Measurements from ENCODE around the gene PFKFB2.
A peak's percentile ranks its signal among the peaks of the same experiment; 100 is the strongest.

PFKFB2 gene

DNA sequence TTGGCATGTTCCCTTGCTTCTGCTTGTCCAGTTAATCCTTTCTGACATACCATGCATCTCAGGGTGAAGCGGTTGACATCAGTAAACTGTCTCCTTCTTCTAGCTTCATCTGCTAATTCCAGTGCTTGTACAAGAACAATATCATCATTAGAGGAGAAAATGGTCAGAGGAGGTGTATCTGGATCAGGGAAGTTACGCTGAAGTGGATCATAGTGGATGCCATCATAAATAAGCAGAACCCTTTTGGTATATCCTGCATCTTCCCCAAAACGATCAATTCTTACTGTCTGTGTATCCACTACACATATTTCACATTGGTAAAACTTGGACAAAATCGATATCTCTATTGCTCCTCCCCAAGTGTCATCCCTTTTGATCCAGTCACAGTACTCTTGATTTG lies 4.0 kb upstream of the PFKFB2 start:
- Histone ChIP-seq H2AK5ac (ENCODE audit: low read depth, low read length) (no peak overlapping the region), H3K27me3 (ENCODE audit: control insufficient read depth in 3 of 3, insufficient read depth in 3 of 3, low read depth in 1 of 3, low read length in 3 of 3) (peaks cover 0 to 3% (median 0%) of the 10 kb centered on the region in 3 experiments), H3K18ac (ENCODE audit: low read length) (no peak overlapping the region), H3K23ac (ENCODE audit: low read depth, low read length, poor library complexity) (no peak overlapping the region), H4K91ac (ENCODE audit: low read depth, low read length, poor library complexity) (no peak overlapping the region), H2BK15ac (ENCODE audit: low read length) (no peak overlapping the region), H3K36me3 (replicated peaks in 1 of 2; ENCODE audit: control insufficient read depth in 2 of 2, insufficient read depth in 2 of 2, low read length in 2 of 2) (peaks cover 11 to 46% of the 10 kb centered on the region in 2 donors), H3K4ac (ENCODE audit: low read length) (no peak overlapping the region), H3K4me2 (ENCODE audit: insufficient read depth, low read length, poor library complexity, severe bottlenecking) (no peak overlapping the region), H3K4me1 (ENCODE audit: control insufficient read depth in 2 of 2, insufficient read depth in 1 of 2, low read depth in 1 of 2, low read length in 2 of 2) (peaks cover 3 to 6% of the 10 kb centered on the region in 2 donors), H3K14ac (ENCODE audit: low read length) (no peak overlapping the region), H3K79me1 (ENCODE audit: low read depth, low read length) (peaks cover 2% of the 10 kb centered on the region), H2BK5ac (ENCODE audit: low read length) (no peak overlapping the region), H4K8ac (ENCODE audit: low read depth, low read length) (no peak overlapping the region), H3K9ac (ENCODE audit: low read depth, low read length, poor library complexity) (no peak overlapping the region), H3K4me3 (ENCODE audit: low read length in 2 of 2) (no peak overlapping the region), H2BK12ac (ENCODE audit: low read length) (no peak overlapping the region), H2BK120ac (ENCODE audit: low read depth, low read length) (no peak overlapping the region), H3K27ac (replicated peaks; ENCODE audit: low read length) (no peak overlapping the region), H3K9me3 (replicated peaks in 1 of 2; ENCODE audit: control insufficient read depth in 2 of 2, insufficient read depth in 1 of 2, low read depth in 1 of 2, low read length in 2 of 2) (no peaks in the 10 kb centered on the region), H2AFZ (ENCODE audit: low read length) (no peak overlapping the region)
- no peak for DNase-seq (ENCODE audit: low spot score)
- no CpG with 5 or more reads among the region's 4 CpGs for WGBS, 2 donors (ENCODE audit: extremely low coverage in 2 of 2, insufficient read length in 2 of 2, insufficient replicate concordance in 1 of 2)

GRCh38 chr1:207049514-207049913 lies 3.6 kb upstream of the PFKFB2 start:
- no peak overlapping the region for H3K4ac ChIP-seq (ENCODE audit: low read length)
- no peak overlapping the region for H3K18ac ChIP-seq (ENCODE audit: low read length)
- no peak overlapping the region for H2BK12ac ChIP-seq (ENCODE audit: low read length)
- no peak overlapping the region for H2AK5ac ChIP-seq (ENCODE audit: low read depth, low read length)
- H3K27ac ChIP-seq (replicated peaks; ENCODE audit: low read length): no peak overlapping the region
- no CpG with 5 or more reads among the region's 8 CpGs for WGBS, 2 donors (ENCODE audit: extremely low coverage in 2 of 2, insufficient read length in 2 of 2, insufficient replicate concordance in 1 of 2)
- H2BK120ac ChIP-seq (ENCODE audit: low read depth, low read length): no peak overlapping the region
- H4K91ac ChIP-seq (ENCODE audit: low read depth, low read length, poor library complexity): no peak overlapping the region
- no peak overlapping the region for H3K14ac ChIP-seq (ENCODE audit: low read length)
- H3K79me1 ChIP-seq (ENCODE audit: low read depth, low read length): peaks cover 2% of the 10 kb centered on the region
- no peak overlapping the region for H2AFZ ChIP-seq (ENCODE audit: low read length)
- H2BK5ac ChIP-seq (ENCODE audit: low read length): no peak overlapping the region
- no peaks in the 10 kb centered on the region for H3K9me3 ChIP-seq (replicated peaks in 1 of 2; ENCODE audit: control insufficient read depth in 2 of 2, insufficient read depth in 1 of 2, low read depth in 1 of 2, low read length in 2 of 2)
- no peak overlapping the region for H3K4me2 ChIP-seq (ENCODE audit: insufficient read depth, low read length, poor library complexity, severe bottlenecking)
- H3K36me3 ChIP-seq (replicated peaks in 1 of 2; ENCODE audit: control insufficient read depth in 2 of 2, insufficient read depth in 2 of 2, low read length in 2 of 2): peaks cover 11 to 46% of the 10 kb centered on the region in 2 donors
- peaks cover 3 to 6% of the 10 kb centered on the region in 2 donors for H3K4me1 ChIP-seq (ENCODE audit: control insufficient read depth in 2 of 2, insufficient read depth in 1 of 2, low read depth in 1 of 2, low read length in 2 of 2)
- H3K23ac ChIP-seq (ENCODE audit: low read depth, low read length, poor library complexity): no peak overlapping the region
- H3K4me3 ChIP-seq (ENCODE audit: low read length in 2 of 2): peak overlapping the region in 1 of 2 donors; percentile 92
- H4K8ac ChIP-seq (ENCODE audit: low read depth, low read length): no peak overlapping the region
- peaks cover 0 to 3% (median 0%) of the 10 kb centered on the region in 3 experiments for H3K27me3 ChIP-seq (ENCODE audit: control insufficient read depth in 3 of 3, insufficient read depth in 3 of 3, low read depth in 1 of 3, low read length in 3 of 3)
- H3K9ac ChIP-seq (ENCODE audit: low read depth, low read length, poor library complexity): no peak overlapping the region
- H2BK15ac ChIP-seq (ENCODE audit: low read length): no peak overlapping the region
- no peak for DNase-seq (ENCODE audit: low spot score)

GRCh38 chr1:207049974-207050391 lies 3.1 kb upstream of the PFKFB2 start:
- Histone ChIP-seq H2BK15ac (ENCODE audit: low read length) (no peak overlapping the region), H3K18ac (ENCODE audit: low read length) (no peak overlapping the region), H2BK5ac (ENCODE audit: low read length) (no peak overlapping the region), H4K8ac (ENCODE audit: low read depth, low read length) (no peak overlapping the region), H3K27ac (replicated peaks; ENCODE audit: low read length) (peak overlapping the region; percentile 92), H3K4me1 (ENCODE audit: control insufficient read depth in 2 of 2, insufficient read depth in 1 of 2, low read depth in 1 of 2, low read length in 2 of 2) (peaks cover 3 to 6% of the 10 kb centered on the region in 2 donors), H3K4ac (ENCODE audit: low read length) (no peak overlapping the region), H2BK120ac (ENCODE audit: low read depth, low read length) (no peak overlapping the region), H2AK5ac (ENCODE audit: low read depth, low read length) (no peak overlapping the region), H2AFZ (ENCODE audit: low read length) (peak overlapping the region; percentile 99), H3K36me3 (replicated peaks in 1 of 2; ENCODE audit: control insufficient read depth in 2 of 2, insufficient read depth in 2 of 2, low read length in 2 of 2) (peaks cover 11 to 45% of the 10 kb centered on the region in 2 donors), H3K79me1 (ENCODE audit: low read depth, low read length) (peaks cover 2% of the 10 kb centered on the region), H3K4me3 (ENCODE audit: low read length in 2 of 2) (peak overlapping the region; percentile 92 to 98), H3K9me3 (replicated peaks in 1 of 2; ENCODE audit: control insufficient read depth in 2 of 2, insufficient read depth in 1 of 2, low read depth in 1 of 2, low read length in 2 of 2) (no peaks in the 10 kb centered on the region), H3K14ac (ENCODE audit: low read length) (no peak overlapping the region), H3K4me2 (ENCODE audit: insufficient read depth, low read length, poor library complexity, severe bottlenecking) (peak overlapping the region; percentile 79), H3K27me3 (ENCODE audit: control insufficient read depth in 3 of 3, insufficient read depth in 3 of 3, low read depth in 1 of 3, low read length in 3 of 3) (peaks cover 0 to 3% (median 0%) of the 10 kb centered on the region in 3 experiments), H4K91ac (ENCODE audit: low read depth, low read length, poor library complexity) (no peak overlapping the region), H3K23ac (ENCODE audit: low read depth, low read length, poor library complexity) (no peak overlapping the region), H3K9ac (ENCODE audit: low read depth, low read length, poor library complexity) (no peak overlapping the region), H2BK12ac (ENCODE audit: low read length) (no peak overlapping the region)
- no CpG with 5 or more reads among the region's 6 CpGs for WGBS, 2 donors (ENCODE audit: extremely low coverage in 2 of 2, insufficient read length in 2 of 2, insufficient replicate concordance in 1 of 2)
- peak; percentile 24 for DNase-seq (ENCODE audit: low spot score)

DNA sequence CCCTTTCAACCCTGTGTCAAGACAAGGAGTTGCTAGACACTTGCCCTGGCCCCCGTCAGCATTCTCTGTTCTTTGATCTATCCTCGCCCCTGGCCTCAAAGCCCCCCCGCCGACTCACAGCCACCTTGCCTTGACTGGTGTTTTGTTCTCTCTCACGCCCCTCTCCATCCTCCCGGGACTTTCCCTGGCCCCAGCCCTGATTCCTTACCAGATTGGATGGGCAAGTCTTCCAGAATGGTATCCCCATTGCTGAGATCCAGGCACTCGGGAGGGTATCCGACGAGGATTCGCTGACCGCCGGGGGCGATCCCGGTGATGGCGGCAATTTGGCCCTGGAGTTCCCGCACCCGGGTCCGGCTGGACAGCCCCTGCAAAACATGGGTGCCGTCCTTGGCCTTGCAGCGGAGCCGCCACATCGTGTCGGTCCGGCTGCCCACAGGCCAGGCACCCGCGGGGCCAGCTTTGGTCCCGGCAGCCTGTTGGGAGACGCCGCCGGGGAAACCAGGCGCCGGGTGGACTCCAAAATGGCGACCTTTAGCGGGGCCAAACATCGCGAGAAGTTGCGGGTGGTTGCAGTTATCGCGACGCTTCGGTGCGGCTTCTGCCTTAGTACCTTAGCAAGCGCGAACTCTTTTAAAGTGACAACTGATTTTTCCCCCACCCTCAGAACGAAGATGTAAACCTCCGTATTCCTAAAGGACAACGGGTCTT lies 2.4 kb upstream of the PFKFB2 start:
- Histone ChIP-seq H4K8ac (ENCODE audit: low read depth, low read length) (no peak overlapping the region), H3K4ac (ENCODE audit: low read length) (no peak overlapping the region), H3K14ac (ENCODE audit: low read length) (peak overlapping the region; percentile 77), H3K4me2 (ENCODE audit: insufficient read depth, low read length, poor library complexity, severe bottlenecking) (peak overlapping the region; percentile 79), H2AFZ (ENCODE audit: low read length) (peak overlapping the region; percentile 99), H4K91ac (ENCODE audit: low read depth, low read length, poor library complexity) (no peak overlapping the region), H2BK5ac (ENCODE audit: low read length) (no peak overlapping the region), H3K79me1 (ENCODE audit: low read depth, low read length) (peaks cover 2% of the 10 kb centered on the region), H3K36me3 (replicated peaks in 1 of 2; ENCODE audit: control insufficient read depth in 2 of 2, insufficient read depth in 2 of 2, low read length in 2 of 2) (peaks cover 11 to 38% of the 10 kb centered on the region in 2 donors), H3K27ac (replicated peaks; ENCODE audit: low read length) (peak overlapping the region; percentile 92), H2BK12ac (ENCODE audit: low read length) (no peak overlapping the region), H3K23ac (ENCODE audit: low read depth, low read length, poor library complexity) (peak overlapping the region; percentile 86), H3K4me1 (ENCODE audit: control insufficient read depth in 2 of 2, insufficient read depth in 1 of 2, low read depth in 1 of 2, low read length in 2 of 2) (peaks cover 3 to 6% of the 10 kb centered on the region in 2 donors), H3K27me3 (ENCODE audit: control insufficient read depth in 3 of 3, insufficient read depth in 3 of 3, low read depth in 1 of 3, low read length in 3 of 3) (peaks cover 0 to 3% (median 0%) of the 10 kb centered on the region in 3 experiments), H3K9me3 (replicated peaks in 1 of 2; ENCODE audit: control insufficient read depth in 2 of 2, insufficient read depth in 1 of 2, low read depth in 1 of 2, low read length in 2 of 2) (no peaks in the 10 kb centered on the region), H3K9ac (ENCODE audit: low read depth, low read length, poor library complexity) (peak overlapping the region; percentile 89), H2AK5ac (ENCODE audit: low read depth, low read length) (no peak overlapping the region), H2BK15ac (ENCODE audit: low read length) (no peak overlapping the region), H3K4me3 (ENCODE audit: low read length in 2 of 2) (peak overlapping the region; percentile 92 to 98), H3K18ac (ENCODE audit: low read length) (peak overlapping the region; percentile 98), H2BK120ac (ENCODE audit: low read depth, low read length) (no peak overlapping the region)
- peak; percentile 91 for DNase-seq (ENCODE audit: low spot score)
- WGBS, 2 donors (ENCODE audit: extremely low coverage in 2 of 2, insufficient read length in 2 of 2, insufficient replicate concordance in 1 of 2): no CpG with 5 or more reads among the region's 47 CpGs

All from neuronal stem cell (in vitro differentiated cells).